GM19328 (cell line): ENCODE measurements around the gene TMEM39A.

Source experiments
- ATAC-seq: cut with Tn5 transposase; IDR thresholded peaks from one replicate; pipeline ENCODE4 v1.9.1; 2021; ENCODE audit warnings: mild to moderate bottlenecking, moderate library complexity; ENCODE audit not compliant: unreplicated experiment

Gene TMEM39A, protein sequence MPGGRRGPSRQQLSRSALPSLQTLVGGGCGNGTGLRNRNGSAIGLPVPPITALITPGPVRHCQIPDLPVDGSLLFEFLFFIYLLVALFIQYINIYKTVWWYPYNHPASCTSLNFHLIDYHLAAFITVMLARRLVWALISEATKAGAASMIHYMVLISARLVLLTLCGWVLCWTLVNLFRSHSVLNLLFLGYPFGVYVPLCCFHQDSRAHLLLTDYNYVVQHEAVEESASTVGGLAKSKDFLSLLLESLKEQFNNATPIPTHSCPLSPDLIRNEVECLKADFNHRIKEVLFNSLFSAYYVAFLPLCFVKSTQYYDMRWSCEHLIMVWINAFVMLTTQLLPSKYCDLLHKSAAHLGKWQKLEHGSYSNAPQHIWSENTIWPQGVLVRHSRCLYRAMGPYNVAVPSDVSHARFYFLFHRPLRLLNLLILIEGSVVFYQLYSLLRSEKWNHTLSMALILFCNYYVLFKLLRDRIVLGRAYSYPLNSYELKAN

DNA sequence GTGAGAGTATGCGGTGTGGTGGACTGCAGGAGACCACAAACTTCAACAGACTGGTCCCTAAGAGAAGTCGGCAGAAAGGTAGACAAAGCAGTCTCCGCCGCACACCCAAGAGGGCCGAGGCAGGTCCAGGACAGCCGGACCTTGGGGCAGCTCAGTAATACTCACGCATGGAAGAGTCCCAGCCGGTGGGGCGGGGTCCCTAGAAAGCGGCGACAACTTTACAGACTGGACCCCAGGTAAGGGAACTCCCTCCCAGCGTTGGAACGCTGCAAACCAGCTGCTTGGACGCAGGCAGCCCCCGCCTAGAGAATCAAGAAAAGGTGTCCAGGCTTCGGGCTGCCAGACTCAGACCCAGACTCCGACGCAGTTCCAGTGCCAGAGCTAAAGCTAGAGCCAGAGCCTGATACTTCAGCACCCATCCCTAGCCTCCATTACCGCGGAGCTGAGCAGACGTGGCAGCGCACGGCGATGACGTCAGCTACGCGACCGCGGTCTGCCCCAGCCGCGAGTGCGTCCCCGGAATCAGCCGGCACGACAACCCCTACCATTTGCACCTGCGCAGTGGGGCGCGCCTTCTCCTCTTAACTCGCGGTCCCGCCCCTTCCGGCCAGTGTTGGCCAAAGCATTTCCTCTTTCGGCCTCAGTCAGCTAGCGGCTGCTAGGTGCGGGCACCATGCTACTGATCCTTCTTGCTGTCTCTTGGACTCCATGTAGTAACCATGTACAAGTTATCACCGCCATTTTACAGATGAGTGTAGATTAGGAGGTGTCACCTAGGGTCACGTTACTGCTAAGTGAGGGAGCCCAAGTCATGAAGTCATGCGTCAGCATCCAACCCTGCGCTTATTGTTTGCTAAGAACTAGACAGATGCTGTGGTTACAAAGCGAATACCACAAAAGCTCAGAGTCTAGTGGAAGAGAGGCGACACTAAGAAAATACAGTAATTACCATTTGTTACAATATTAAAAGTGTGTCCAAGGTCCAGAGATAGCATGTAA is at the start of gene TMEM39A:
Gene TMEM39A (minus strand): TSS at position 445 of the 999 bp plus-strand sequence. CDS start 1,541 bp downstream, outside the sequence.
- ATAC-seq: peak; percentile 86

DNA sequence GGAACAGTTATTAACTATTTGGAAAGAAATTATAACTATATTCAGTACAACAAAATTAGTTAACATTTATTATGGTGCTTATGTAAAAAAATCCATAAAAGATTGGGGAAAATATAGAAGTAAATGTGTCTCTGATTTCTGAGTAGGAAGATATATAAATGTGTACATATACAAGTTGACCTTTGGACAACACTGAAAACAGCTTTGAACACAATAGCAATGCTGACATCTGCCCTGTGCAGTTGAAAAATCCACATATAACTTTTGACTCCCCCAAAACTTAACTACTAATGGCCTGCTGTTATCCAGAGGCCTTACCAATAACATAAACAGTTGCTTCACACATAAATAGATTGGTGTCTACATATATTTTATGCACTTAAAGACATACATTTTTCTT is 47.3 kb upstream of the TMEM39A start:
- ATAC-seq: no peak

DNA sequence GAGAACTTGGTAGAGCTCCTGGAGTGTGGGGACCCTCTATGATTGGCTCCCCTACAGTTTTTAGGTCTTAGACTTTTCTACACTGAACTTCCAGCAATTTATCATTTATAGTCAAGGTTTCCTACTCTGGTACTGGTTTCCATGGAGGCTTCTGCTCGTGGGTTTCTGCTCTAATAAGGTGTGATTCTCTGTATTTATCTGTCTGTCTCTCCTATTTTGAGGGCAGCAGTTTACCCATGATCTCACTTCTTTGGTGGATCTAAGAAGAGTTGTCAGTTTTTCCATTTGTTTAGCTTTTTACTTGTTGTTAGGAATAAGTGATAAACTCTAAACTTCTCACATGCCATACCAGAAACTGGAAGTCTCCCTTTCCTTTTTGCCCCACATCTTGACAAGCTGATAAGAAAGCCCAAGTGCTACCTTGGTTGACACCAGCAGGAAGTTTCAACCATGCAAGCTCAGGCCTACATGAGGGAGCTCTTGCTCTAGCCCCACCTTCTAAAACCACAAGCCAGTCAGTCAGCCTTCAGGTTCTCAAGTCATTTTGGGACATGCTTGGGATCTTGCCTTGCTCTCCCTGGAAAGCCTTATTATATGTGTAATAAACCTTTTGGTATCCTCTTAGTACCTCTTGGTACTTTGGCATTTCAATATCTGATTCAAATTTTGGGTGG is 44.9 kb upstream of the TMEM39A start:
- no peak for ATAC-seq

DNA sequence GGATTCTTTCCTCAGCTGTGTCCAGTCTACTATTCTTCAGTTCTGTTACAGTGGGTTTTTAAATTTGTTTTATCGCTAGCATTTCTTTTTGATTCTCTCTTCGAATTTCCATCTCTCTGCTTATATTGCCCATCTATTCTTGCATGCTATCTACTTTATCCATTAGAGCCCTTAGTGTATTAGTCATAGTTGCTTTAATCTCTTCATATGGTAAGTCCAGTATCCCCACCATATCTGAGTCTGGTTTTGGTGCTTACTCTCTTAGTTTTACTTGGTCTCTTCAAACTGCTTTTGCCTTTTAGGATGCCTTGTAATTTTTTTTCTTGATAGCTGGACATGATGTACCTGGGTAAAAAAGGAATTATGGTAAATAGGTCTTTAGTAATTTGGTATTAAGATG is 44.0 kb upstream of the TMEM39A start:
- ATAC-seq: no peak

DNA sequence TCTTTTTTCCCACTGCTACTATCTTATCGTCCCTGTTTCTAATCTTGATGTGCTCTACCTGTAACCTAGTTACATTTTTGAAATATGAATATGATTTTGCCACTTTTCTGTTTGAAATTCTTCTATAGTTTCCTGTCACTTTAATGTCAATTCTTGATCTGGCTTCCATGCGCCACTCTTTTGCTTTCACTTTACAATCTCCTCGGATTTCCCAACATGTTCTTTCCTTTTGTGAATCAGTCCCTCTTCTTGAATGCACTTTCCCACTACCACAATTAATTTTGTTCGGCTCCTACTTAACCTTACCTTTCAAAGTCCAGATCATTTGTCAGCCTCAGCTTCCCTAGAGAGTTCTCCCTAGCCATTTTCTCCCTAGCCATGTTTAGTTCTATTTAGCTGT is 43.2 kb upstream of the TMEM39A start:
- no peak for ATAC-seq

DNA sequence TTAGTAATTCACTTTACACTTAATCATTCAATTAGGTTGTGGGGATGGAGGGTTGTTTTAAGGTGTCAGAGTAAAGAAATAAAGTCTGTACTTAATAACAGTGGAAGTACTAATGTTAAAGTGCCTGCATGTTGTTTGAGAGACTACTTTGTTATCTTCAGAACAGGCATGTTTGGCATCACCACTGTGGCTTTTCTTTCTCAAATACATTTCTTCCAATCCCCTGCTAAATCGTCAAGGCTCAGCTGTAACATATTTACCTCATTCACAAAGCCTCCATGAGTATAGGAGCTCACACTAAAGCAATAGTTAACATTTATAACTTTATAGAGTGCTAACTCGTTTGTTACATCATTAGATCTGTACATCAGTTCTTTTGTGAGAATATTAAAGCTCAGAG is 37.5 kb upstream of the TMEM39A start:
- no peak for ATAC-seq

DNA sequence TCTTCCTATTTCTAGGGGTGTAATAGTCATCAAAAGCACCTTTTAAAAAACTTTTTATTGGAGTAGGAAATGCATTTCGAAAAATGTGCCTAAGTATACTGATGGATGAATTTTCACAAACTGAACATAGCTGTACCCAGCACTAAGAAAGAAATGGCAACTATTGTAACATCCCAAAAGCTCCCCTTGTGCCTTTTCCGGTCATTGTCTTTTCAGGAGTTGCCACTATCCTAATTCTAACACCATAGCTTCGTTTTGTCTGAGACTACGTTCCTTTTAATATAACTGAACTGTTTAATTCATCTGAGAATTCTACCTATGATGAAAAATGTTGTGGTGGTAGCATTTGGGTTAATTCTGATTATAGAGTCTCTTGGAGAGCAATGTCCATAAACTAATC is 36.9 kb upstream of the TMEM39A start:
- ATAC-seq: no peak

DNA sequence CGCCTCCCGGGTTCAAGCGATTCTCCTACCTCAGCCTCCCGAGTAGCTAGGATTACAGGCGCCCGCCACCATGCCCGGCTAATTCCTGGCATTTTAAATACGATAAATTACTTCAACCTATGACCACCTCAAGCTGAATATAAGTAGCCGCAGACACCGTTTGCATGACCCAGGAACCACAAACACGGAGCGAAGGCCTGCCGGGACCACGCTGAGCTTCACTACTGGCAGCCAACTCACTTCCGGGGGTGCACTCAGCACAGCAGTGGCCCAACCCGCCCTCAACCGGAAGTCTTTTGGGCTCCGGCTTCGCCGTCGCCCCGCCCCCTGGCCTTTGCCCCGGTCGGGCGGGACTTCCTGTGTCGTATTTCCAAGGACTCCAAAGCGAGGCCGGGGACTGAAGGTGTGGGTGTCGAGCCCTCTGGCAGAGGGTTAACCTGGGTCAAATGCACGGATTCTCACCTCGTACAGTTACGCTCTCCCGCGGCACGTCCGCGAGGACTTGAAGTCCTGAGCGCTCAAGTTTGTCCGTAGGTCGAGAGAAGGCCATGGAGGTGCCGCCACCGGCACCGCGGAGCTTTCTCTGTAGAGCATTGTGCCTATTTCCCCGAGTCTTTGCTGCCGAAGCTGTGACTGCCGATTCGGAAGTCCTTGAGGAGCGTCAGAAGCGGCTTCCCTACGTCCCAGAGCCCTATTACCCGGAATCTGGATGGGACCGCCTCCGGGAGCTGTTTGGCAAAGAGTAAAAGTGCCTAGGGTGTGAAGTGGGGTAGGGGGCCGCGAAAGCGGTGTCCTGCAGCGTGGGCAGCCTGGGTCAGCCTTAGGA is 35.0 kb upstream of the TMEM39A start, which contains the start of gene TIMMDC1:
Gene TIMMDC1 (plus strand): TSS at position 362 of the 826 bp plus-strand sequence. CDS start 187 bp downstream, at position 549.
- ATAC-seq: peak; percentile 99

DNA sequence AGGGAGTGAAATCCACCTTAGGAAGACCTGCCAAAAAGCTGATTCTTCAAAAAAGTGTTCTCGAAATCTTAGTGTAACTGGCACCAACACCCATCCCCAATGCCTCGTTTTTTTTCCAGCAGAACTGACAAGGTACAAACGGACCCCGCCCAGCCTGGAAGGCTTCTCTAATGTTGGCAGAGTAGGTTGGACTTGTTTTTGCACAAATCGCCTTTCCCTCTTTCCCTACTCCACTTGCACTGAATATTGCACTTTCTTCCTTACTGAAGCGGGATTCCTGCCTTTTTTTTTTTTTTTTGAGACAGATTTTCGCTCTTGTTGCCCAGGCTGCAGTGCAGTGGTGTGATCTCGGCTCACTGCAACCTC is 34.4 kb upstream of the TMEM39A start:
- no peak for ATAC-seq

DNA sequence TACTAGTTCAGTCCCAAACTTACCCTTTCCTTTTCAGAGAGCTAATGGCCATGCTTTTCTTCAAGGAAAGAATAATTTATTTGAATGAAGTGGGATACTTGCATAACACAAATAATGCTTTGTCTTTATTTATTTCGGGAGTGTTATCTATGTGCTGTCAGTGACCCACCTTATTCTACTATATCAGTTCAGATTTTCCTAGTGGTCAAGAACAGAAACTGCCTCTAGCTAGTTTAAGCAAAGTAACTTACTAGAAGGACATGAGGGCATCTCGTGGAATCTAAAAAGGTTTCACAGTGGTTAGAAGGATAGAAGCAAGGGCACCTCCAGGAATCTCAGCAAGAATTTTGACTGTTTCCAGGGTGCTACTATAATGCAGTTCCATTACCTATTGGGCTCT is 31.2 kb upstream of the TMEM39A start:
- no peak for ATAC-seq

DNA sequence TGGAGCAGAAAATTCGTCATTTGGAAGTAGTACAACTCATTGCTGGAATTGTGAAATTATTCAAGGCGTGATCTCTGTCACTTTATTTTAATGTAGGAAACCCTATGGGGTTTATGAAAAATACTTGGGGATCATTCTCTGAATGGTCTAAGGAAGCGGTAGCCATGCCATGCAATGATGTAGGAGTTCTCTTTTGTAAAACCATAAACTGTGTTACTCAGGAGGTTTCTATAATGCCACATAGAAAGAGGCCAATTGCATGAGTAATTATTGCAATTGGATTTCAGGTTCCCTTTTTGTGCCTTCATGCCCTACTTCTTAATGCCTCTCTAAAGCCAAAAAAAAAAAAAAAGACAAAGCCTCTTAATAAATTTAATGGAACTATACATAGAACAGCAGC is 29.4 kb upstream of the TMEM39A start:
- ATAC-seq: no peak

DNA sequence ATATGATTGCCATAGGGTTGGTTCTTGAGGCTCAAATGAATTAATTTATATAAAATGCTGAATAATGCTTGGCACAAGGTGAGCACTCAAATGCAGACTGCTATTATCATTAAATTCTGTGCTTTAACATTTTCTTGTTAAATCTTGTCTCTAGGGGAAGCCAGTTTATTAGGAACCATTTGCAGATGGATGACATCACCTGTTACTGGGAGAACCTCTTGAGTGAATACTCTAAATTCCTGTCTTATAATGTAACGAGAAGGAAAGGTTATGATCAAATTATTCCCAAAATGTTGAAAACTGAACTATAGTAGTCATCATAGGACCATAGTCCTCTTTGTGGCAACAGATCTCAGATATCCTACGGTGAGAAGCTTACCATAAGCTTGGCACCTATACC is 28.7 kb upstream of the TMEM39A start:
- no peak for ATAC-seq

DNA sequence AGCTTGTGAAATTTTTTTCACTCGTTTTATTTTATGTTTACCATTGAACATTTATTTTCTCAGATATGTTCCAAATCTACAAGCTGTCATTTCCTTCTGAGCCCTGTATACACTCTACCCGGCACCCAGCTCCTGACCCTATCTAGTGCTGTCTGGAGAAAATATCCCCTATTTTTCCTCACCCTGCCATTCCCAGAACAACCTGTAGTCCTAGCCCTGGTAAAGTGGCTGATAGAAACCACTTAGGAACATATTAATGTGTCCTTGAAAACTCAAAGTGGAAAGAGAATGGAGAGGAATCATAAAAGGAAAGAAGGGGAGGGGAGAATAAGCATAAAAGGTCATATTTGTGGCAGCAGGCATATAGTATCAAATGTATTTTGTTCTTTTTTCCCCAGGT is 26.7 kb upstream of the TMEM39A start:
- no peak for ATAC-seq

DNA sequence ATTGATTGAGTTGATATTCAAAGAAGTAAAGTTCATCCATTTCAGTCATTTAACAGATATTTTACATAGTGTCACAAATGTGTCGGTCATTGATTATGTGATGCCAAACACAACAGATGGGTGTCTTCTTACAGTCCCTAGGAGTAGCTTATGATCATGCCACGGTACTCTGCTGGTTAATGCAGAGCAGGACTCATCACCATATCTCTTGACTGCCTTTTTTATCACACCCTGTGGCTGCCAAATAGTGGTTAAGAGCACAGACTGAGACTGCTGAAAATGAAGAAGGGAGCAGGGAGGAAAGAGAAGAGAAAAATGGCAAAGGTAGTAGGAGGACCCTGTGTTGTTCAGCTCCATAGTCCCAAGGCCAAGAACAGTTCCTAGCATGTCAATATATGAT is 22.1 kb upstream of the TMEM39A start:
- no peak for ATAC-seq

DNA sequence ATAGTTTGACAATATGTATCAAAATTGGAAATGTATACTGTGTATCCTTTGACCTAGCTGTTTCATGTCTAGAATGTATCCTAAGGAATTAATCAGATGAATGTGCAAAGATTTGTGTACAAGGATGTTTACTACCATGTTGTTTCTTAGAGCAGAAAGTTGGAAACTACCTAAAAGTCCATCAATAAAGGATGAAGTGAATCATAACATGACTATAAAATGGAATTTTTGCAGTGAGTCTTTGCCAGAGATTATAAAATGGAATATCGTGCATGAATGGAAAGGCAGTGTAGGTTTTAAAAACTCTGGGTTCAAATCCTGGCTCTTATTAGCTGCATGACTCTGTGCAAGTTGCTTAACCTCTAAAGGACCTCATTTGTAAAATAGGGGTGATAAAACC is 19.7 kb upstream of the TMEM39A start:
- ATAC-seq: no peak

DNA sequence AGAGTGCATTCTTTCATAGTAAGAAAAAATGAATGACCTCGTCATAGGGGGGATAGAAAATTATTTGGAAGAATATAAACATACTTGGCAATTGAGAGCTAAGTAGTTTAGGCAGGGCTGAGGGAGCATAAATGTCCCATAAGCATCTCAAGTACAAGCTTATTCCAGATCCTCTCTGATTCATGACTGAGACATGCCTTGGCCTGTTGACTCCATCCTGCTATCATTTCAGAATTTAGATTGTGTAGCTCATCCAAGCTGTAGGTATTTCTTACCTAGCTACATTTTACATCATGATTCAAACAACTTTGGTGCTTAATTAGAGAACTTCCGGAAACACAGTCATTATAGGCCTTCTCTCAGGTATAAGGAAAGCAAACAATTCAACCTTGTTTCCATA is 17.7 kb upstream of the TMEM39A start:
- no peak for ATAC-seq

DNA sequence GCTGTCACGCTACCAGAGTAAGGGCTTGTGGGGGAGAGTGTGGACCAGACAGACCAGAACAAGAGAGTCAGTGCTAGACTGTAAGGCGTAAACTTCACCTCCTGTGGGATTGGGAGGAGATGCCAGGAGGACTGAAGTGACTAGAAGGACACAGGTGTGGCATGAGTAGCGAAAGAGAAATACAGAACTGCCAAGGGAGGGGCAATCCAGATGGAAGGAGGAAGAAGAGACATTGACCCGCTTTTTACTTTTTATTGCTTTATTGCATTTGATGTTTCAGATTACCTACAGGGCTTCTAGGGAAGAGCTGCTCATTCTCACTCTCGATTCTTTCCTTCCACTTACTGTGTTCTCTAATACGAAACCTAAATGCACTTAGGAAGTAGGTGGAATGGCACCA is 7.5 kb upstream of the TMEM39A start:
- ATAC-seq: no peak

DNA sequence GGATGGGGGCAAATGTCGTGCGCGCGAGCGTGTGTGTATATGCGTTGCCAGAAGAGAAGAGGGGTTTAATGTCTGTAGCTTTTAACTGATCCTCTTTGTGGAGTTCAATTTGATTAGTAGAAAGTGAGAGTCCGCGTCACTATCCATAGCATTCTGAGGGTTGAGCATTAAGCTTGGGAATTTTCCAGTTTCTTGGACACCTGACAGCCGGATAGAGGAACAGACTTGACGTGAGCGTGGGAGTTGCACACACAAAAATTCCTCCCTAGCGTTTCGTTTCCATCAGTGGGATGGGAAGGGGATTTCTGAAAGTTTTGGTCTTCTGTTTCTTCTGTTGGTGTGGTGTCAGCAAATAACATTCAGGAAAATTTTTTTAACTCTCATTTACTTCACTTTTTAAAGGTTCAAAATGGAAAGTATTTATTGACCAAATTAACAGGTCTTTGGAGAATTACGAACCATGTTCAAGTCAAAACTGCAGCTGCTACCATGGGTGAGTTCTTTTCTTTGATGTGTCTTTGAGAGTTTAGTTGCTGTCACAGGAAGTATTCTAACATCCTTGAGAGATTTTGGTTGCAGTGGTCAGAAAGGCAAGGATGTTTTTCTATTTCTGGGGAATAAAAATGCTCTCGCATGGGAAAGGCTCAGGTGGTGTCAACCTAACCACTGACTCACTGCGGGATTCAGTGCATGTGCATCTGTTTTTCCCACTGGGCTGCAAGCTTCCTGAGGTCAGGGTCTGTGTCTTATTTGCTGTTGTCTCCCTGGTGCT is 6.2 kb upstream of the TMEM39A start:
- ATAC-seq: no peak

DNA sequence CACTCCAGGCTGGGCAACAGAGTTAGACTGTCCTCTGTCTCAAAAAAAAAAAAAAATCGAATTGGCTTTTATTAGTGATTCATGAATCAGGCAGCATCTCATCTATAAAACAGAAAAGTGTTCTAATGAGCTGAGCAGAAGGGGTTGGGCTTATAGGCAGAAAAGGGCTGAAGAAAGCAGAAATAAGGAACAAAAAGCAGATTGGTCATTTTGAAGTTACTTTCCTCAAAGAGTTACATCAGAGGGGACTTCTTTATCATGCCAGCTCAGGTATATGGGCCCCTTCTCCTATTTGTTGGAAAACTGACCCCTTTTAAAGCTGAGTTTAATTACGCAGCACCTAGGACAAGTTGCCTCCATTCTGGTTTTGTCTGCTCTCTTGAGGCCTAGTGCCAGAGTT is 4.6 kb upstream of the TMEM39A start:
- ATAC-seq: no peak
